Chondrocyte (in vitro differentiated cells): Measurements from ENCODE around the gene KCTD17. TPM values are rescaled to one million over a fixed set of nuclear protein-coding genes. Genes with fewer than 3 reads are reported as not detected.

Source experiments
- DNase-seq: peaks from one replicate; pipeline ENCODE4 v3.0.0; 2021; ENCODE audit warnings: mixed read lengths, low spot score
- H3K27ac Mint-ChIP-seq: one replicate; pipeline ENCODE4 v1.8.0; 2021; ENCODE audit warnings: mild to moderate bottlenecking, moderate library complexity, mixed read lengths; ENCODE audit not compliant: unreplicated experiment
- H3K27me3 Mint-ChIP-seq: 2 replicates; pipeline ENCODE4 v1.8.0; 2021; ENCODE audit warnings: low read depth, mixed read lengths
- H3K36me3 Mint-ChIP-seq: 2 replicates; pipeline ENCODE4 v1.8.0; 2021; ENCODE audit warnings: low read depth, mixed read lengths
- H3K4me1 Mint-ChIP-seq: 2 replicates; pipeline ENCODE4 v1.8.0; 2021; ENCODE audit warnings: low read depth, mild to moderate bottlenecking, mixed read lengths
- H3K4me3 Mint-ChIP-seq: one replicate; pipeline ENCODE4 v1.8.0; 2021; ENCODE audit warnings: mild to moderate bottlenecking, moderate library complexity, mixed read lengths; ENCODE audit not compliant: unreplicated experiment
- H3K9me3 Mint-ChIP-seq: 2 replicates; pipeline ENCODE4 v1.8.0; 2021; ENCODE audit warnings: low read depth, mixed read lengths
- CTCF ChIP-seq: fragments of 200-600 bp; sonication (generic); IDR thresholded peaks from 2 replicates; pipeline ENCODE4 v1.5.0; 2021; ENCODE audit warnings: antibody characterized with exemption, mild to moderate bottlenecking, moderate library complexity
- total RNA-seq: library from RNA; stranded (reverse); gene quantifications from 3 replicates; pipeline ENCODE4 v1.2.1, GENCODE V29; 2021

Gene KCTD17
- total RNA-seq, 1 donor from 2014 or later = 33.0 TPM

- DNase-seq = no peak
- Mint-ChIP-seq H3K4me3 (no peak overlapping the region), H3K27ac (no peak overlapping the region), H3K9me3 (no peaks in the 10 kb centered on the region), H3K27me3 (no peaks in the 10 kb centered on the region), H3K4me1 (peaks cover 12% of the 10 kb centered on the region), H3K36me3 (no peaks in the 10 kb centered on the region)
- no peak for TF ChIP-seq CTCF
These were observed 2.3 kb upstream of the KCTD17 start for GRCh38 chr22:37049224-37049623.

DNA sequence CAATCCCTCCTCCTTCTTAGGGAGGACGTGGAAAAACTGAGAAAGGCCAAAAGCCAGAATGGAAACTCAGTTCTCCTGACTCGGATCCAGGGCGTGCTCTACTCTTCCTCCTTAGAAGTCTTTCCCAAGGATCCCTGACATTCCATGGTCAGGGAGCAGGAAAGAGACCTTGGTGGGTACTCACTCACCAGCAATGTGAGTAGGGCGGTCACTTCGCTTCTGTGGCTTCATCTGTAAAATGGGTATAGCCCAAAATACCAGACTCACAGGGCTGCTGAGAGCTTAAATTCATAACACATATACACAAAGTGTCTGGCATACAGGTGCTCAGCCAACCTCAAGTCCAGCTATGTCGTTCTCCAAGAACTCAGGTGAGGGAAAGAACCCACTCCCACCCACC is 629 bp upstream of the KCTD17 start:
- no peak for DNase-seq
- Mint-ChIP-seq H3K4me1 (peaks cover 12% of the 10 kb centered on the region), H3K36me3 (peaks cover 2% of the 10 kb centered on the region), H3K9me3 (no peaks in the 10 kb centered on the region), H3K4me3 (peak overlapping the region; percentile 38), H3K27me3 (no peaks in the 10 kb centered on the region), H3K27ac (no peak overlapping the region)
- TF ChIP-seq CTCF = no peak

- Mint-ChIP-seq H3K27me3 (no peaks in the 10 kb centered on the region), H3K36me3 (peaks cover 10% of the 10 kb centered on the region), H3K27ac (no peak overlapping the region), H3K9me3 (no peaks in the 10 kb centered on the region), H3K4me1 (peaks cover 12% of the 10 kb centered on the region), H3K4me3 (peak overlapping the region; percentile 71)
- no peak for TF ChIP-seq CTCF
- DNase-seq = no peak
These were observed 1.1 kb downstream of the KCTD17 start for GRCh38 chr22:37052386-37053309.

- no peak for DNase-seq
- H3K4me1 Mint-ChIP-seq = peaks cover 12% of the 10 kb centered on the region
- H3K4me3 Mint-ChIP-seq = no peak overlapping the region
- H3K9me3 Mint-ChIP-seq = no peaks in the 10 kb centered on the region
- peaks cover 12% of the 10 kb centered on the region for H3K36me3 Mint-ChIP-seq
- H3K27me3 Mint-ChIP-seq = no peaks in the 10 kb centered on the region
- no peak overlapping the region for H3K27ac Mint-ChIP-seq
- TF ChIP-seq CTCF = no peak
These were observed 1.9 kb downstream of the KCTD17 start for GRCh38 chr22:37053310-37054055.

DNA sequence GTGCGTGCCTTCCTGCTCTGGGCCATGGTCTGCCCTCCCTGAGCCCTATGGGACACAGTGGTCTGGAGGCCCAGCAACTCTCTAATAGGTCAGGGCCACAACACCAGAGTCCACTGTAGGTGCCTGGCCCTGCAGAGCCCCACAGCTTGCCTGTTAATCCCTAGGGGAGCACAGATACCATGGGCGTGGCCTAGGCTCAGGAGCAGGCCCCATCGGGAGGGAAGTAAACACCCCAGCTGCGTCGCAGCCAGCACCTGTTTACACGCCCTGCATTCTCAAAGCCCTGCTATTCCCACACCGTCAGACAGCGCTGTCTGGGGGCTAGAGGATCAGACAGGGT is 2.5 kb downstream of the KCTD17 start:
- H3K27me3 Mint-ChIP-seq = no peaks in the 10 kb centered on the region
- no peak overlapping the region for H3K27ac Mint-ChIP-seq
- TF ChIP-seq CTCF = no peak
- peaks cover 12% of the 10 kb centered on the region for H3K36me3 Mint-ChIP-seq
- H3K4me1 Mint-ChIP-seq = peaks cover 12% of the 10 kb centered on the region
- no peaks in the 10 kb centered on the region for H3K9me3 Mint-ChIP-seq
- no peak overlapping the region for H3K4me3 Mint-ChIP-seq
- no peak for DNase-seq
